Mesothelial cell of epicardium (in vitro differentiated cells): Measurements from ENCODE around the gene CD300LG. TPM values are rescaled to one million over a fixed set of nuclear protein-coding genes. Genes with fewer than 3 reads are reported as not detected.

ENCODE experiments used
- DNase-seq, 2 experiments: peaks; one replicate each; pipeline ENCODE4 v3.0.0; 2021; ENCODE audit warnings: low spot score in 2 of 2; ENCODE audit not compliant: unreplicated experiment in 2 of 2
- H3K27ac Mint-ChIP-seq: 2 replicates; pipeline ENCODE4 v1.8.0; 2021; ENCODE audit warnings: mixed read lengths
- H3K27me3 Mint-ChIP-seq: 2 replicates; pipeline ENCODE4 v1.8.0; 2021; ENCODE audit warnings: low read depth, mixed read lengths
- H3K36me3 Mint-ChIP-seq: 2 replicates; pipeline ENCODE4 v1.8.0; 2021; ENCODE audit warnings: mixed read lengths
- H3K4me1 Mint-ChIP-seq: 2 replicates; pipeline ENCODE4 v1.8.0; 2021; ENCODE audit warnings: mixed read lengths
- H3K4me3 Mint-ChIP-seq: 2 replicates; pipeline ENCODE4 v1.8.0; 2021; ENCODE audit warnings: mild to moderate bottlenecking, moderate library complexity, mixed read lengths
- H3K9me3 Mint-ChIP-seq: 2 replicates; pipeline ENCODE4 v1.8.0; 2021; ENCODE audit warnings: mixed read lengths
- total RNA-seq: library from RNA; stranded (reverse); gene quantifications from 3 replicates; pipeline ENCODE4 v1.2.1, GENCODE V29; 2021
- TF ChIP-seq, protein P1 (sequence below): fragments of 200-600 bp; sonication (generic); IDR thresholded peaks from one replicate; pipeline ENCODE4 v1.5.0; 2021; ENCODE audit warnings: antibody characterized with exemption; ENCODE audit not compliant: unreplicated experiment

CD300LG gene
- total RNA-seq, 1 donor from 2014 or later, result not detected

DNA sequence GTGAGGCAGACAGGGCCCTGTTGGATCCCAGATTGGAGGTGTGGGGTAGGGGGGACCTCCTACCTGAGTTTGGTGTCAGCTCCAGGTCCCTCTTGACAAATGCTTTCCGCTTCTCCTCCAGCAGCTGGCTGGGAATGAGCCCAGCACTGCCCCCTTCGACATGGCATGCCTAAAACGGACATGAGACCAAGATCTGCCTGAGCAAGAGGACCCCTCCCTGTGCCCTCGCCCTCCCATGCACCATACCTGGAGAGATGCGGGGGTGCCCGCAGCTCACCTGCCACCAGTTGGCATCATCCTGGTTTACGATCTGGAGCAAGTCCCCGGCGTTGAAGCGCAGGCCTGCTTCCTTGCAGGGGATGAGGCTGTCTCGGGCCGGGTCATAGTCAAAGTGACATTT, 34.2 kb downstream of the CD300LG start:
- no peak for DNase-seq
- H3K27me3 Mint-ChIP-seq, result no peaks in the 10 kb centered on the region
- TF ChIP-seq, protein P1, sequence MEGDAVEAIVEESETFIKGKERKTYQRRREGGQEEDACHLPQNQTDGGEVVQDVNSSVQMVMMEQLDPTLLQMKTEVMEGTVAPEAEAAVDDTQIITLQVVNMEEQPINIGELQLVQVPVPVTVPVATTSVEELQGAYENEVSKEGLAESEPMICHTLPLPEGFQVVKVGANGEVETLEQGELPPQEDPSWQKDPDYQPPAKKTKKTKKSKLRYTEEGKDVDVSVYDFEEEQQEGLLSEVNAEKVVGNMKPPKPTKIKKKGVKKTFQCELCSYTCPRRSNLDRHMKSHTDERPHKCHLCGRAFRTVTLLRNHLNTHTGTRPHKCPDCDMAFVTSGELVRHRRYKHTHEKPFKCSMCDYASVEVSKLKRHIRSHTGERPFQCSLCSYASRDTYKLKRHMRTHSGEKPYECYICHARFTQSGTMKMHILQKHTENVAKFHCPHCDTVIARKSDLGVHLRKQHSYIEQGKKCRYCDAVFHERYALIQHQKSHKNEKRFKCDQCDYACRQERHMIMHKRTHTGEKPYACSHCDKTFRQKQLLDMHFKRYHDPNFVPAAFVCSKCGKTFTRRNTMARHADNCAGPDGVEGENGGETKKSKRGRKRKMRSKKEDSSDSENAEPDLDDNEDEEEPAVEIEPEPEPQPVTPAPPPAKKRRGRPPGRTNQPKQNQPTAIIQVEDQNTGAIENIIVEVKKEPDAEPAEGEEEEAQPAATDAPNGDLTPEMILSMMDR, result no peak
- H3K4me3 Mint-ChIP-seq, result no peak overlapping the region
- no peak overlapping the region for H3K27ac Mint-ChIP-seq
- peaks cover 3% of the 10 kb centered on the region for H3K36me3 Mint-ChIP-seq
- peaks cover 6% of the 10 kb centered on the region for H3K4me1 Mint-ChIP-seq
- no peaks in the 10 kb centered on the region for H3K9me3 Mint-ChIP-seq

DNA sequence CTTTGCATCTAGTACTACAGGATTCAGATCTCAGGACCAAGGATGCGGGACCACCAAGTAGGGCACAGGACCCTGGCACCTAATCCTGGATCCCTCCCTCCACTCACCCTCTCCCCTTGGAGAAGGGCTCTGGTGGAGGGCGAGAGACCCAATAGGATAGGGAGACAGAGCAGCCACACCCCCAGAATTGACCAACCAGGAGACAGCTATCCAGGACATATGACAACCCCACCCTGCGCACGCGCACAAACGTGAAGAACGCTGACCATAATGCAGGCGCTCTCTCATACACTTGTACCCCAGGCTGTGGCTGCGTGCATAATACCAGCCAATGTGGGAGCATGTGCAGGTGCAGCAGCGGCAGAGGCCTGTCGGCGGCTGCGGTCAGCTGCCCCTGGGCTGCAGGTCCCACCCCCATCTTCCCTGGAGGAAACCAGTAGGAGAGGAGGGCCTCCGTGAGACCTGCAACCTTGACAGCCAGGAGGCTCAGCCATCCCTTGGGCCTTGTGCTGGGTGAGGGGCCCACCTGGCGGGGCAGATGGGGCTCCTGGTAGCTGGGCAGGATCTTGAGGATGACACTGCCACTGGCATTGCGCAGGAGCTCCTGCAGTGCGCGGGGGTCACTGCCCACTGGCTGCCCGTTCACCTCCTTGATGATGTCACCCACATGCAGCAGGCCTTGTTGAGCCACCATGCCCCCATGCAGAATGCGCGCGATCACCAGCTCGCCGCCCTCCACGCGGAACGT, 35.0 kb downstream of the CD300LG start:
- Mint-ChIP-seq H3K9me3 (no peaks in the 10 kb centered on the region), H3K4me1 (peaks cover 6% of the 10 kb centered on the region), H3K36me3 (peaks cover 2% of the 10 kb centered on the region), H3K27ac (no peak overlapping the region), H3K27me3 (no peaks in the 10 kb centered on the region), H3K4me3 (no peak overlapping the region)
- no peak for DNase-seq
- TF ChIP-seq, protein P1, result no peak

DNA sequence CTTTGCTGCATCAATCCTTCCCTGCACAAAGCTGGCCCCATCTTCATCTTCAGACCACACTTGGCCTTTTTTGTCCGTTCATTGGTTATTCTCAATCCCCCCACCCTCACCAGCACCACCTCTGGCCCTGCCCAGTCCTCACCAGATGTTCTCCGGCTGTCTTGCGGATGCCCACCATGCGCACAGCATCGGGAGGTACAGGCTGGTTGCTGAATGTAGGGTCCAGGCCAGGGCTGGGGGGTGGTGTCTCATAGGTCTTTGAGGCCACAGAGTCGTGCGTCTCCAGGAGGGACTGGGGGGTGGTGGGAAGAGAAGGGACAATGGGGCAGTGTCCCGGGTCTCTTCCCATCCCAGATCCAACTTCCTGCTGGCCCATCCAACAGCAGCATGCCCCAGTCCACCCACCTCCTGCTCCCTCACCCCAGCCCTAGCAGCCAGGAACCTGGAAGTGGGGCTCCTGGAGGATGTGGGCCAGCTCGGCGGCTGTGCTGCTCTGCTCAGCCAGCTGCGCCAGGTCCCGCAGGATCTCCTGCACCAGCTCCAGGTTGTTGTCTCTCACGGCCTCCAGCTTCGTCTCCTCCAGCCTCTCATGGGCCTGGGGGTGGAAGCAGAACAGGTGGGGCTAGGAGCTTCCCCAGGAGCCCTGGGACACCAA, 35.9 kb downstream of the CD300LG start:
- TF ChIP-seq, protein P1, result no peak

DNA sequence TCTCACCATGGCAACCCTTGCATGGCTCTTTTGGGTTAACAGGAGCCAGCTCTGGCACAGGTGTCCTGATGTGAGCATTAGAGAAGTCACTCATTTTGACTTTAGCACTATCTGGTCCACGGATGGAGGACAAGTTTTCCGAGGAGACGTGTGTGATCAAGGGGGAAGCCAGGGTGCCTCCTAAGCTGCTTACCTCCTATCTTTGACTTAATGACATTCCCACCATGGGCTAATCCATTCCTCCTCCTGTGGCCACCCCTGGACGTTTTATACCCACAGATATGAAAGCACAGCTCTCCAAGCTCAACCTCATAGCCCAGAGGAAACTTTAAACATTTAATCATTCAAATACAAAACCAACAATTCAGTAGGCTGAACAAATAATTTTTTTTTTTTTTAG, 41.6 kb downstream of the CD300LG start:
- no peak for DNase-seq
- H3K9me3 Mint-ChIP-seq, result no peaks in the 10 kb centered on the region
- H3K36me3 Mint-ChIP-seq, result no peaks in the 10 kb centered on the region
- H3K27me3 Mint-ChIP-seq, result no peaks in the 10 kb centered on the region
- TF ChIP-seq, protein P1, result no peak
- H3K27ac Mint-ChIP-seq, result no peak overlapping the region
- no peaks in the 10 kb centered on the region for H3K4me1 Mint-ChIP-seq
- no peak overlapping the region for H3K4me3 Mint-ChIP-seq

More for the DNA sequence above, 35.9 kb downstream of the CD300LG start:
- Mint-ChIP-seq H3K4me1 (peaks cover 6% of the 10 kb centered on the region), H3K9me3 (no peaks in the 10 kb centered on the region), H3K4me3 (no peak overlapping the region), H3K36me3 (peaks cover 2% of the 10 kb centered on the region), H3K27me3 (no peaks in the 10 kb centered on the region), H3K27ac (no peak overlapping the region)
- no peak for DNase-seq

GRCh38 chr17:43890240-43890639, 43.3 kb downstream of the CD300LG start:
- H3K4me1 Mint-ChIP-seq, result no peaks in the 10 kb centered on the region
- no peaks in the 10 kb centered on the region for H3K9me3 Mint-ChIP-seq
- DNase-seq, result no peak
- no peak overlapping the region for H3K4me3 Mint-ChIP-seq
- TF ChIP-seq, protein P1, result no peak
- H3K27ac Mint-ChIP-seq, result no peak overlapping the region
- no peaks in the 10 kb centered on the region for H3K27me3 Mint-ChIP-seq
- H3K36me3 Mint-ChIP-seq, result no peaks in the 10 kb centered on the region
